Measurements from ENCODE around the gene NSG1. TPM values are rescaled to one million over a fixed set of nuclear protein-coding genes. Genes with fewer than 3 reads are reported as not detected.

NSG1 gene
- total RNA-seq, 2 experiments from 2014 or later: 10.3 to 10.4 TPM

GRCh38 chr4:4341861-4342650 is 44.8 kb upstream of the NSG1 start:
- peaks cover 17% of the 10 kb centered on the region for H3K4me1 Mint-ChIP-seq (ENCODE audit: low read depth)
- no peak for TF ChIP-seq CTCF (IDR thresholded peaks at IDR 0.05)
- CTCF ChIA-PET: no interaction called here
- no peaks in the 10 kb centered on the region for H3K27me3 Mint-ChIP-seq
- no peaks in the 10 kb centered on the region for H3K36me3 Mint-ChIP-seq (ENCODE audit: low read depth)
- no peak overlapping the region for H3K4me3 Mint-ChIP-seq
- H3K27ac Mint-ChIP-seq: no peak overlapping the region
- DNase-seq (no peak), ATAC-seq (ENCODE audit: poor library complexity) (no peak)
- H3K9me3 ChIP-seq (ENCODE audit: control insufficient read depth in 1 of 2, insufficient read depth in 1 of 2, low read length in 2 of 2): no peaks in the 10 kb centered on the region
- no peaks in the 10 kb centered on the region for H3K9me3 Mint-ChIP-seq
- intact Hi-C loops (cut with DNase I, micrococcal nuclease): no loop called here
- H3K4me1 ChIP-seq (ENCODE audit: insufficient read depth, low read length): no peaks in the 10 kb centered on the region
- no peaks in the 10 kb centered on the region for H3K36me3 ChIP-seq (ENCODE audit: insufficient read depth, low read length)
- POLR2A ChIA-PET: interaction anchor here (3.6 kb wide), 1 partner anchor 94 kb away, joined by 10 read pairs; the partner anchor contains the start of gene TMEM128
- no peak overlapping the region for H3K4me3 ChIP-seq (ENCODE audit: low read length)
- H3K27ac ChIP-seq (ENCODE audit: low read depth in 1 of 2, low read length in 2 of 2): no peak overlapping the region
- no peaks in the 10 kb centered on the region for H3K27me3 ChIP-seq (ENCODE audit: control insufficient read depth in 1 of 2, insufficient read depth in 2 of 2, low read length in 2 of 2)

- Histone ChIP-seq H3K9me3 (ENCODE audit: control insufficient read depth in 1 of 2, insufficient read depth in 1 of 2, low read length in 2 of 2) (no peaks in the 10 kb centered on the region), H3K27me3 (ENCODE audit: control insufficient read depth in 1 of 2, insufficient read depth in 2 of 2, low read length in 2 of 2) (no peaks in the 10 kb centered on the region), H3K4me1 (ENCODE audit: insufficient read depth, low read length) (peaks cover 6% of the 10 kb centered on the region), H3K4me3 (ENCODE audit: low read length) (no peak overlapping the region), H3K27ac (ENCODE audit: low read depth in 1 of 2, low read length in 2 of 2) (no peak overlapping the region), H3K36me3 (ENCODE audit: insufficient read depth, low read length) (no peaks in the 10 kb centered on the region)
- no peak overlapping the region for H3K4me3 Mint-ChIP-seq
- TF ChIP-seq CTCF (IDR thresholded peaks at IDR 0.05): no peak
- no peak for DNase-seq
- ATAC-seq (ENCODE audit: poor library complexity): no peak
- ChIA-PET CTCF (no interaction called here), POLR2A (interaction anchor here (3.6 kb wide), 1 partner anchor 95 kb away, joined by 10 read pairs; the partner anchor contains the start of gene TMEM128)
- H3K27me3 Mint-ChIP-seq: no peaks in the 10 kb centered on the region
- peaks cover 26% of the 10 kb centered on the region for H3K4me1 Mint-ChIP-seq (ENCODE audit: low read depth)
- H3K27ac Mint-ChIP-seq: peak overlapping the region; percentile 27
- intact Hi-C loops (cut with DNase I, micrococcal nuclease): no loop called here
- no peaks in the 10 kb centered on the region for H3K9me3 Mint-ChIP-seq
- H3K36me3 Mint-ChIP-seq (ENCODE audit: low read depth): peaks cover 4% of the 10 kb centered on the region
These were observed 43.9 kb upstream of the NSG1 start for GRCh38 chr4:4343038-4343437.

GRCh38 chr4:4344915-4345527 is 41.9 kb upstream of the NSG1 start:
- Mint-ChIP-seq H3K27ac (peak overlapping the region; percentile 33), H3K4me3 (no peak overlapping the region), H3K36me3 (ENCODE audit: low read depth) (peaks cover 12% of the 10 kb centered on the region), H3K27me3 (no peaks in the 10 kb centered on the region), H3K9me3 (peaks cover 4% of the 10 kb centered on the region), H3K4me1 (ENCODE audit: low read depth) (peaks cover 44% of the 10 kb centered on the region)
- CTCF ChIA-PET: no interaction called here
- Histone ChIP-seq H3K9me3 (ENCODE audit: control insufficient read depth in 1 of 2, insufficient read depth in 1 of 2, low read length in 2 of 2) (peaks cover 0 to 3% of the 10 kb centered on the region in 2 experiments), H3K27me3 (ENCODE audit: control insufficient read depth in 1 of 2, insufficient read depth in 2 of 2, low read length in 2 of 2) (no peaks in the 10 kb centered on the region), H3K4me3 (ENCODE audit: low read length) (no peak overlapping the region), H3K4me1 (ENCODE audit: insufficient read depth, low read length) (peaks cover 16% of the 10 kb centered on the region), H3K27ac (ENCODE audit: low read depth in 1 of 2, low read length in 2 of 2) (no peak overlapping the region), H3K36me3 (ENCODE audit: insufficient read depth, low read length) (no peaks in the 10 kb centered on the region)
- POLR2A ChIA-PET: no interaction called here
- no peak for DNase-seq
- no peak for TF ChIP-seq CTCF (IDR thresholded peaks at IDR 0.05)
- intact Hi-C loops (cut with DNase I, micrococcal nuclease): no loop called here
- ATAC-seq (ENCODE audit: poor library complexity): no peak

Measured in CD4-positive, alpha-beta T cell (primary cell).